Fibroblast of pulmonary artery (primary cell): Measurements from ENCODE around the gene CAPN2.

Experiments used
- DNase-seq: peaks from one replicate; pipeline ENCODE4 v3.0.0-alpha.2; 2010; ENCODE audit warnings: low read depth
- H3K4me3 ChIP-seq: replicated peaks from 2 replicates; pipeline ENCODE4 v1.5.1; 2011; ENCODE audit warnings: low read depth, mild to moderate bottlenecking, control low read depth, low read length, moderate library complexity
- TF ChIP-seq, protein P1 (sequence below): IDR thresholded peaks from 2 replicates; pipeline ENCODE4 v1.5.1; 2011; ENCODE audit warnings: mild to moderate bottlenecking, control low read depth, low read length, inconsistent platforms; ENCODE audit errors: missing control alignments

The CAPN2 gene

DNA sequence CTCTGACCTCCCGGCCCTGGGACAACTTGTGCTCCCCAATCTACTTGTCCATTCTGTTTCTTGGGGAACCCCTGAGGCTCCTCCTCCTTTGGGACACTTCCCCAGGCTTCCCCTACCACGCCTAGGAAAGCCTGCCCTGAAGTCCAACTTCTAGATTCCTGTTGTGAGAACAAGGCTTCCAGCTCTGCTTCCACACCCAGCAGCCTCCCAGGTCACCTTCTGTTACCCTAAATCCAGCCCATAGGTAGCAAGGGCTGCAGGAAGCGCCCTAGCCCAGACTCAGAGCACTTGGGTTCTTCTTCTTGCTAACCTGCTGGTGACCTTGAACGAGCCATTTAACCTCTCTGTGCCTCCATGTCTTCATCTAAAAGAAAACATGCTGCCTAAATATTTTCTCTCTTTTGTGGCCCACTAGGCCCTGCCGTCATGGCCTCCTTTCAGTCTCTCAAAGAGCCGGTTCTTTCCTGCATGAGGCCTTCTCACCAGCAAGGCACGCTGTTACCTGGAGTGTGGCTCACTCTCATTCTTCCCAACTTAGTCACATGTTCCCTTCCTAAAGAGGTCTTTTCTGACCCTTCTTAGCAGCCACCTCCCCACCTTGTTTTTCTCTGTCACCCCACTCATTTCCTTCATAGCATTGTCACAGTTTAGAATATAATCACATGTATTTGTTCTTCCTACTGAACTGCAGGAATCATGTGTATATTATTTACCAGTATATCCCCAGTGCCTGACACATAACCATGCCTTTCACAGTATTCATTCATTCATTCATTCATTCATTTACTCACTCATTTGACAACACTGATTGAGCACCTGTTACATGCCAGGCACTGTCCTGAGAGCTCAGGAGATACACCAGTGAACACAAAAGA lies 1.4 kb downstream of the CAPN2 start:
- peak overlapping the region; percentile 80 for H3K4me3 ChIP-seq
- DNase-seq: peak; percentile 36
- TF ChIP-seq, protein P1, sequence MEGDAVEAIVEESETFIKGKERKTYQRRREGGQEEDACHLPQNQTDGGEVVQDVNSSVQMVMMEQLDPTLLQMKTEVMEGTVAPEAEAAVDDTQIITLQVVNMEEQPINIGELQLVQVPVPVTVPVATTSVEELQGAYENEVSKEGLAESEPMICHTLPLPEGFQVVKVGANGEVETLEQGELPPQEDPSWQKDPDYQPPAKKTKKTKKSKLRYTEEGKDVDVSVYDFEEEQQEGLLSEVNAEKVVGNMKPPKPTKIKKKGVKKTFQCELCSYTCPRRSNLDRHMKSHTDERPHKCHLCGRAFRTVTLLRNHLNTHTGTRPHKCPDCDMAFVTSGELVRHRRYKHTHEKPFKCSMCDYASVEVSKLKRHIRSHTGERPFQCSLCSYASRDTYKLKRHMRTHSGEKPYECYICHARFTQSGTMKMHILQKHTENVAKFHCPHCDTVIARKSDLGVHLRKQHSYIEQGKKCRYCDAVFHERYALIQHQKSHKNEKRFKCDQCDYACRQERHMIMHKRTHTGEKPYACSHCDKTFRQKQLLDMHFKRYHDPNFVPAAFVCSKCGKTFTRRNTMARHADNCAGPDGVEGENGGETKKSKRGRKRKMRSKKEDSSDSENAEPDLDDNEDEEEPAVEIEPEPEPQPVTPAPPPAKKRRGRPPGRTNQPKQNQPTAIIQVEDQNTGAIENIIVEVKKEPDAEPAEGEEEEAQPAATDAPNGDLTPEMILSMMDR: no peak

DNA sequence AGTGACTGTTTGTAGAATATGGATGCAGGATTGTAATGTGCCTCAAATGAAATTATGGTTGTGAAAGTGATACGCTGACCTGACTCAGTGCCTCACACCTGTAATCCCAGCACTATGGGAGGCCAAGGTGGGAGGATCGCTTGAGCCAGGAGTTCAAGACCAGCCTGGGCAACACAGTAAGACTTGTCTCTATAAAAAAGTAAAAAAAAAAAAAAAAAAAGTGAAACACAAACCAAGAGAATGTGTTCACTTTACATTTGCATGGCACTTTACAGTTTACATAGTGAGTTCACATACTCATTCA lies 2.0 kb downstream of the CAPN2 start:
- TF ChIP-seq, protein P1: no peak
- peak overlapping the region; percentile 80 for H3K4me3 ChIP-seq
- DNase-seq: no peak

DNA sequence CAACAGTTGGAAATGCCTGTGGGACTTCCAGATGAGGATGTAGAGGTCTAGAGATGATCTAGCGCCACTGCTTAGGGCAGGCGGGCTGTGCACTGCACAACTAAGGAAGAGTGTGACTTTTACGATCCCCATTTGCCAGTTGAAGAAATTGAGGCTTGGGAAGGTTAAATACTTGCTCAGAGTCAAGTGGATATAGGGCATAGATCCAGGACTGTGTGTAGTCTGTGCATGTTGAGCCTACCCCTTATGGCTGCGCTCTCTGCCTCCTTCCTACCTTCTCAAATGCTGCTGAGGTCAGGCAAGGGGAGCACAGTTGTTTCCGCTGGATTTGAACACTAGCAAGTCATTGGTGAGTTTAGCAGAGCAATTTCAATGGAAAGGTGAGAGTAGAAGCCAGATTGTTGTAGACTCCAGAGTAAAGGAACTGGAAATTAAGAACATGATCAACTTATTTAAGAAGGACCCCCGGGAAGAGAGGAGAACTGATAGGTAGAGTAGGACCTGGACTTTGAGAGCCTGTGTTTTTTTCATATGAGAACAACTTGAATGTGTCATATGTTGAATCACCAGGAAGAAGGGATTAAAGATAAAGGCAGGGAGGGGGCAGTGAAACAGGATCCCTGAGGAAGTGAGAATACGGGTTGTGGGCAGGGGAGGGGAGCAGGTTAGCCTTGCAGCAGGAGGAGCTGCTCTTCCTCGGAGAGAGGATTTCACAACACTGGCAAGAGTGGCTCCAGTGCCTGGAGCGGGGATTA lies 2.7 kb downstream of the CAPN2 start:
- H3K4me3 ChIP-seq: peak overlapping the region; percentile 11
- DNase-seq: peak; percentile 47
- TF ChIP-seq, protein P1: no peak

DNA sequence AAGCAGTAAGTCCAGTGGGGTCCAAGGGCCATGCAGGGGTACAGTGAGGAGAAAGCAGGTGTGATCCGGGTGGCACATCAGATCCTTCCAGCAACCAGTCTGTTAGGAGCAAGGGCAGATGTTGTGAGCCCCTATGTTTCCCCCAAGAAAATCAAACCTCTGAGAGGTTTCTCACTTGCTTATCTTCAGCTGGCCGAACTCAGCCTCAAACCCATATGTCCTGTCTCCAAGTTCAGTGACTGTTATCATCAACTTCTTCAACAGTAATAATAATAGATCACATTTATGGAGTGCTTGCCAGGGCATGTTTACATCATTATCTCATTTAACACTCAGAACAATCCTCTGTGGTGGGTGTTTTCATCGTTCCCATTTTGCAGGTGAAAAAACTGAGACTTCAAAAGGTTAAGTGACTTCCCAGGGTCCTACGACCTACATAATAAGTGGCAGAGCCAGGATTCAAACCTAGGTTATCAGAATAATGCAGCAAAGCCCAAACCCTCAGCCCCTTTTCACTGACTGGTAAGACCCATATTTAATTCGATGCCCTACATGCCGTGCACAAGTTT lies 3.3 kb downstream of the CAPN2 start:
- H3K4me3 ChIP-seq: peak overlapping the region; percentile 11
- TF ChIP-seq, protein P1: no peak
- no peak for DNase-seq

DNA sequence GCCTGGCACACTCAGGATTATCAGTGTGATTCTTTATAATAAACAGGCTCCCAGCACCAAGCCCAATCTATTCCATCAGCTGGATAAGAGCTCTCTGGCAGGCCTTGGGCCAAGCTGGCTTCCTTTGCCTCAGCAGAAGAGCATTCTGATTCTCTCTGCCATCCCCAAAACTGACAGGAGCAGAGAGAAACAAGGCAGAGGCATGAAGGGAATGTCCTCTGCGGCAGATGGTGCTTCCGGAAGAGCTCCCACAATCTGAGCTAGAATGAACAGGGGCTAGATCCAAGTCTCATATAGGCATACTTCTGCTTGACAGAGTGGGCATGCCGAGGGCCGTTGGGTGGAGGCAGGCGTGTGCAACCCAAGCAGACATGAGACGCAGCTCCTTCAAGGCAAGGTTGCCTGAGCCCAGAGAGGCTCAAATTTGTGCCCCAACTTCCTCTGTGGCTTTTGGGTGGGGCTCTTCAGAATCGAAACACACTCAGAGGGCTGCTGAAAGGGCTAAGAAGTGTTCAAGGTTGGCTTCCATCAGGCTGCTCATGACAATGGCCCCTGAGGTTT lies 4.0 kb downstream of the CAPN2 start:
- no peak overlapping the region for H3K4me3 ChIP-seq
- TF ChIP-seq, protein P1: no peak
- peak; percentile 66 for DNase-seq

DNA sequence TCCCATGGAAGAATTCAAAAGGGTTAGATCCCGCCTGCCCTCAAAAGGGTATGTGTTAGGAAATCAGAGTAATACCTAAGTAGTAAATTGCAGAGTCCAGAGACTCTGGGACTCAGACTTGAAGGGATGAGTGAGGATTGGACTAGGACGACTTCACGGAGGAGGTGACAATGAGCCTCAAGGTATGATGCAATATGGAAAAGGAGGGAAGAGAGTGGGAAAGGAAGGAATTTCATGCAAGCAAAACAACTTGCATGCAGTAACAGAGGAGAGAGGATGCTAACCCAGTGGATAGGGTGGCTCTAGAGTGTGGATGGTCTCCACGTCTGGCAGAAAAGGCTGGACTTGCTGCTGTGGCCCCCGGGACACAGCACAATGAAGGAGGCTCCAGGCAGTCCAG lies 4.8 kb downstream of the CAPN2 start:
- H3K4me3 ChIP-seq: no peak overlapping the region
- TF ChIP-seq, protein P1: no peak
- no peak for DNase-seq
